CD4-positive, alpha-beta T cell treated with Interleukin-21 for 1 hour (primary cell): ENCODE measurements around the gene ANKS3.

Experiments
- DNase-seq: peaks from one replicate; pipeline ENCODE4 v3.0.0-alpha.2; 2020

The ANKS3 gene

DNA sequence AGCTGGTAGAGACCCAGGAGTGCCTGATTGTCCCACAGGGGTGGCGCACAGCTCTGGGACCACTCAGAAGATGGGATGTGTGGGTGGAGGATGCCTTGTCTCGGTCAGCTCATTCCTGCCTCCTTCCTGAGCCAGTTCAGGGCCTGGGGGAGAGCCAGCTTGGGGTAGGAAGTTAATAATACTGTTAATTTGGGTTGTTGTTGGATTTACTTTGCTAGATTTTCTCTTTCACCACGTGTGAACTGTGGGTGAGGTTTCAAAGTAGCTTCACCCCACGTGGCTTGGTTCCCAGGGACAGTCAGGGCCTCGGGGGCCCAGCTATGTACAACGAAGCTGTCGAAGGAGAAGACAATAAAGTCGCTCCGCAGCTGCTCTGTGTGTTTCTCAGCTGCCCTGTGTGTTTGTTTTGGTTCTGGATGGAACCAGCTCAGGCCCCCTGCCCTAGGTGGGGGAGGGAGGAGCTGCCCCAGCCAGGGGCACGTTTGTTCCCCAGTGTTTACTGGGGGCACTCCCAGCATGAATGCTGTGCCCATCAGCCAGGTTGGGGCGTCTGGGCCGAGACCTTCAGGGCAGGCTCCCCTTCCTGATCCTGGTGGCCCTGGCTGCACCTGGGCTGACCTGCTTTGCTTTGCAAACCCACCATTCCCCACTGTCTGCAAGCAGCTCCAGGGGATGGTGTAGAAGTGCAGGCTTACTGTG is 38.4 kb downstream of the ANKS3 start:
- DNase-seq = no peak

DNA sequence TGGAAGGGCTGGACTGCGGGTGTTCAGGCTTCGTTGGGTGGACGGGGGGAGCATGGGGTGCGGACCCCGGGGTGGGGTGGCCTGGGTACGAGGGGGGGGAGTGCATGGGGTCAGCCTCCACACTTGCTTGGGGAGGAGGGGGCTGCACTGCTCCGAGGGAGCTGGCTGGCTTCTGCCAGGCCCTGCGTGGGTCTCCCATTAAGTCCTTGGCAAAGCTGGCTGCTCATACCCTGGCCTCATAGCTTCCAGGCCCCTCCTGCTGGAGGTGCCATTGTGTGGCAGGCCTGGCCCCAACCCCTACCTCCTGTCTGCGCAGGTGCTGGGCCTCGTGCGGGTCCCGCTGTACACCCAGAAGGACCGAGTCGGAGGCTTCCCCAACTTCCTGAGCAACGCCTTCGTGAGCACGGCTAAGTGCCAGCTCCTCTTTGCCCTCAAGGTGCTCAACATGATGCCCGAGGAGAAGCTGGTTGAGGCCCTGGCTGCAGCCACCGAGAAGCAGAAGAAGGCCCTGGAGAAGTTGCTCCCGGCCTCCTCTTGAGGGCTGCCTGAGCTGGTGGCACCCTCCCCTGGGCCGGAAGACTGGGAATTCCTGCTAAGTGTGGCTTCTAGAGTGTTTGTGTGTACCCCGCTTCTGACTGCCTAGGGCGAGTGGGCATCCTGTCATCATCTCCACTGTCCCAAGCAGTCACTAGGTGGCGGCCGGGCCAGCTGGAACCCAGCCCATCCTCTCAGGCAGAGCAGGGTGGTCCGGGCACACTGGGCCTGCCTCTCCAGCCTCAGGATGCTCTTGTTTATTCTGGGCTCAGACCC is 39.2 kb downstream of the ANKS3 start:
- no peak for DNase-seq

DNA sequence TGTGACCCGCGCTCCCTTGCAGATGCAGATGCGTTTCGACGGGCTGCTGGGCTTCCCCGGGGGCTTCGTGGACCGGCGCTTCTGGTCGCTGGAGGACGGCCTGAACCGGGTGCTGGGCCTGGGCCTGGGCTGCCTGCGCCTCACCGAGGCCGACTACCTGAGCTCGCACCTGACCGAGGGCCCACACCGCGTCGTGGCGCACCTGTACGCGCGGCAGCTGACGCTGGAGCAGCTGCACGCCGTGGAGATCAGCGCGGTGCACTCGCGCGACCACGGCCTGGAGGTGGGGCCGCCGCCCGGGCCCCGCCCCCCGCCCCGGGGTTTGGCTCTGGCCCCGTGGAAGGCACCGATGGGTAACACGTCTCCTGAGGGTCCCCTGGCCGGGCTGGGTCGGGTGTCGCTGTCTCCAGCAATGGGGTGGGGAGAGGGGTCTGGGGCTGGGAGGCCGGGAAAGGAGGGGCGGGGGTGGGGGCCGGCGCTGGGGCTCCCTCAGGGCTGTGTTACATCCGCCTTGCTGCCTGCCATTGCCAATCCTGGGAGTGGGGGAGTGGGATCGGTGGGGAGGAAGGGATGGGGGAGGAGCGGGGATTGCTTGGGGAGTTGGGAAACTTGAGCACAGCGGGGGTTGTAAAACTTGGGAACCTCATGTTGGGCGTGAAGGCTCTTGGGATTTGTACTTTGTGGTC is 40.0 kb downstream of the ANKS3 start:
- peak; percentile 53 for DNase-seq

- peak; percentile 97 for DNase-seq
These were observed 40.6 kb downstream of the ANKS3 start, which contains the start of gene NUDT16L1 for GRCh38 chr16:4693296-4693955. NUDT16L1 (plus strand) TSS chr16:4693562; CDS start chr16:4693727, 165 bp downstream.

DNA sequence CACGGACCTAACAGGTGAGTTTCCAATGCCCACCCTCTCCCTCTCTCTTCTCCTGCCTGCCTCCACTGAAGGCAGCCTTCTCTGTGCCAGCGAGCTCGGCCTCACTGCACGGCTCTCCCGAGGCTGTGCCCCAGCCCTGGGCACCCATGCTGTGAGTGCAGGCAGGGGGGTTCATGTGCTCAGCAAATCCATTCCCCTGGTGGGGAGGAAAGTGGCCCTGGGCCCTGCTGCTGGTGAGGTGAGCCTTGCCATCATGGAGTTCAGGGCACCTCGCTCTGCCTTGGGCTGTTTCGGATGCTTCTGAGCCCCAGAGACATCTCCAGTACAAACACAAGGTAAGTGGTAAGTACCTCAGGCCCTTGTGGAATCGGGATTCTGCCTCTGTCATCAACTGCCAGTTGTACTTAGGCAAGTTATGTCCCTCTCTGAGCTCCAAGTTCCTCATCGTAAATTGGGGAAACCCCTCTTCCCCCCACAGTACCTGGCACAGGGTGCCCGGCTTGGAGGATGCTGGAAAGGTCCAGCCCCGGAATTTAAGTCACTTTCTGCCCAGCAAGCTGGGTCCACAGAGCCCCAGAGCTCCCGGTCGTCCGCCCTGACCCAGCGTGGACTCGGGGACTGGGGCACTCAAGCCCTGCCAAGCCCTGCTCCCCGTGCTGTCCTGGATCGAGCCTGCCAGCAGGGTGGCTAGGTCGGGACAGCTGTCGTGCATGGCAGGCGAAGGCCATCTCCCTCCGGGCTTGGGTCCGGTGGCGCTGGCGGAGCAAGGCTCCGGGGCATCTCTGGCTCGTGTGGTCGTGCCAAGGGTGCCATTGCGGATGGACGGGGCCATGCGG is 41.4 kb downstream of the ANKS3 start:
- DNase-seq = peak; percentile 31

GRCh38 chr16:4691666-4692412 is 42.2 kb downstream of the ANKS3 start:
- no peak for DNase-seq

DNA sequence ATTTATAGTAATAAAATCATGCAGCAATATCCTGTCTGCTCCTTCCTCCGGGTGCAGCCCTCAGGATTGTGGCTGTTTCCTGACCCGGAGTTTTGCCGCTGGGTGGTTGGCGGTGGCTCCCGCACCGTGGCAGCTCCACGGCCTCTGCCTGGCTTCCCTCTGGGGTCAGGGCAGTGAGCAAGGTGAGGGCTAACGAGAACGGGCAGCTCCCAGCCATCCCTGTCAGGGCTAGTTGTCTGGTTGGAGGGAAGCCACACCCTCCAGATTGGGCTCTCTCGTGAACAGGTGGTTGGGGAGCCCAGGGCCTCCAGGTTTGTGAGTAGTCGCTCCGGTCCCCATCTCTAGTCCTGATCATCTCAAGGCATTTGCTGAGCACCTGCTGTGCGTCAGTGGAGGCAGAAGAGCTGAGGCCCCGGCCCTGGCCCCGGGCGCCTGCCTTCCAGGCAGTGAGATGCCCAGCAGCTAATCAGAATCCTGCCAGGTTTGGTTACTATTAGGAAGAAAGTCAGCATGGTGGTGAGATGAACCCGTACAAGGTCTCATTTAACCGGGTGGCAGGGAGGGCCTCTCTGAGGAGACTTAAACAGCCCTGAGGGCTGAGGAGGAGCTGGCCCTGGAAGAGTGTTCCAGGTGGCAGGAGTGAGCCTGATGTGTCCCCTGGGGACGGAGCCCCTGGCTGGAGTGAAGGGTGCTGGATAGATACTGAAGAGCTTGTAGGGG is 43.0 kb downstream of the ANKS3 start:
- no peak for DNase-seq

DNA sequence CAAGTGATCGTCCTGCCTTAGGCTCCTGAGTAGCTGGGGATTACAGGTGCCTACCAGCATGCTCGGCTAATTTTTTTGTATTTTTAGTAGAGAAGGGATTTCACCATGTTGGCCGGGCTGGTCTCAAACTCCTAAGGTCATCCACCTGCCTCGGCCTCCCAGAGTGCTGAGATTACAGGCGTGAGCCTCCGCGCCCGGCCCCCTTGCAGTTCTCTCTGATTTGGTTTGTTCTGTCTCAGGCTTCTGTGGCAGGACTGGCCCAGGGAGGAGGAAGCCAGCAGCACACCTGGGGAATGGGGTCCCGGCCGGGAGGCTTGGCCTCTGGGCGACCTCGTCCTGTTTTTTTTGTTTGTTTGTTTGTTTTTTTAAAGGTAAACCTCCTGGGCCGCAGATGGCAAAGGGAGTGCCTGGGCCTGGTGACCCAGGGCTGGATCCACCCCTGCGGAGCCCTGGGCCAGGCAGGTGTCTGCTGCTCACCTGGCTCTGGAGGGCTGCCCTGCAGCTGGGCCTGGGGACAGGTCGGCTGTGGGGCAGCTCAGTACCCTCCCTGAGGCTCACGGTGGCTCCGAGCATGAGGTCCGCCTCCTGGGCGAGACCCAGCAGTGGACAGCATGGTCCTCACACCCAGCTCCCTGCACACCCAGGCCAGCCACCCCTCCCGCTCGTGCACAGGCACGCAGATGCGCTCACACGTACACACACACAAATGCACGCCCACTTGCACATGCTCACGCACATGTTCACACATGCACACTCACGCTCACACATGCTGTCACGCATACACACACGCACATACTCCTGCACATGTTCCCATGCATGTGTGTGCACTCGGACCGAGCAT is 44.0 kb downstream of the ANKS3 start:
- no peak for DNase-seq

DNA sequence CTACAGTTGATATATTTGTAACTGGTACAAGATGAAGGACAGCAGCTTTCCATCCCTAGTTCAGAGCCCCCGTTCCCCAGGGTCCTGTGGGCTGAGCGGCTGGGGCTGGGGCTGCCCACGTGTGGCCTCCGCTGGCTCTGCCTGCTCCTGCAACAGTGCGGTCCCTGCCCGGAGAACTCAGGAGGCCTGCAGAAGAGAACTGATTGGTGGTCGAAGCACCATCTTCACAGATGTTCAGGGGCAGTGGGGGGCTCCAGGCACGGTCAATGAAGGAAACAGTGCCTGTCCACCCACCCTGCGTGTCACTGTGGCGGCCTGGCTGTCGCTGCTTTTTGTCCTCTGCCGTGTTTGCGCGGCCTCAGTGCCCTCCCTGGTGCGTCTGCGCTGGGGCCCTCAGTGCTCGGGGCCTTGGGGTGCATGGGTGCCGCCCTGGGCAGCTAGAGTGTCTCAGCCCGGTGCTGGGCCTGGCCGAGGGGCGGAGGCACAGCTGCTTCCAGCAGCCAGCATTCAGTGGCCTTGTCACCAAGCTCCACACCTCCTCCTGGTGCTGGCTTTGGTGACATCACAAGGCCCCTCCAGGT is 44.9 kb downstream of the ANKS3 start:
- DNase-seq = no peak

DNA sequence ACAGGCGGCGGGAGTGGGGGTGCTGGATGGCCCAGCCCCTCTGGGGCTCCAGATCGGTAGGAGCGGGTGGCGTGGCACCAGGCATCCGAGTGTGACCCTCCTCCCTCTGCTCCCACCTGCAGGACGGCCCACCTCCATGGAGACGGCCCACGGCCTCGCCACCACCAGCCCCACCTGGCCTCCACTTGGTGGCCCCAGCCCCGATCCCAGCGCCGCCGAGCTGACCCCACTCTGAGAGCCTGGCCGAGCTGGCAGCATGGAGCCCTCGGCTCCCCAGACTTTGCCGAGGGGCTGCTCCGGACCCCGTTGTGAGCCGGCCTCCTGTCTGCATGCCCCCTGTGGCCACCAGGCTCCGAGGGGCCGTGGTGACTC is 45.4 kb downstream of the ANKS3 start:
- no peak for DNase-seq

DNA sequence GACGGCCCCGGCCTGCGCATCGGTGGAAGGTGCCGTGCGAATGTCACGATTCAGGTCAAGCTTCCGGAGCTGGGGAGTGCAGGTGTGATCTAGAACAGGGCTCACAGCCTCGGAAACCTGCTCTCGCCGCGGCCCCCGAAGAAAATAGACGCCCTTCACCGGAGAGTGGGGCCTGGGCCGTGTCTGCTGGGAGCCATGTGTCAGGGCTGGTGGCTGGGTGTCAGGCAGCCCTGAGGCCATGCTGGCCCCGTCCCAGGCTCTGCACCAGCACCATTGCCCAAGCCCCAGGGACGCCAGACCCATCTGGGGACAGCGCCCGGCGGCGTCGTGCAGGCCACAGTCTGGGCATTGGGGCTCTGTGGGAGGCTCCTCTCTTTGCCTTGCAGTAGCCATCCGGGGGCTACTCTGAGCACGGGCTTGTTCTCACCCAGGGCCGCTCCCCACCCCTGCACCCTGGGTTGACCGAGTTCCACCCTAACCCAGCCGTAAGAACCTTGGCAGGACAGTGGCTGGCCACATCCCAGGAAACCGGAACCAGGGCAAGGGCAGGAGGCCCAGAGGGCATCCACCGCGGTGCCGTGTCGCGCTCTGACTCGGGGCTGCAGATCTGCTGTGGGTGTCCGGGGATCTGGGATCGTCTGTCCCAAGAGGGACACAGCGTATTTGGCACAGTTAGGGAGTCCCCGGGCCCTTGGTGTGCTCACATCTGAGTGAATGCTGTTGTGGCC is 46.0 kb downstream of the ANKS3 start:
- no peak for DNase-seq

GRCh38 chr16:4687416-4687815 is 46.7 kb downstream of the ANKS3 start:
- no peak for DNase-seq

GRCh38 chr16:4686497-4687210 is 47.4 kb downstream of the ANKS3 start:
- DNase-seq = no peak

DNA sequence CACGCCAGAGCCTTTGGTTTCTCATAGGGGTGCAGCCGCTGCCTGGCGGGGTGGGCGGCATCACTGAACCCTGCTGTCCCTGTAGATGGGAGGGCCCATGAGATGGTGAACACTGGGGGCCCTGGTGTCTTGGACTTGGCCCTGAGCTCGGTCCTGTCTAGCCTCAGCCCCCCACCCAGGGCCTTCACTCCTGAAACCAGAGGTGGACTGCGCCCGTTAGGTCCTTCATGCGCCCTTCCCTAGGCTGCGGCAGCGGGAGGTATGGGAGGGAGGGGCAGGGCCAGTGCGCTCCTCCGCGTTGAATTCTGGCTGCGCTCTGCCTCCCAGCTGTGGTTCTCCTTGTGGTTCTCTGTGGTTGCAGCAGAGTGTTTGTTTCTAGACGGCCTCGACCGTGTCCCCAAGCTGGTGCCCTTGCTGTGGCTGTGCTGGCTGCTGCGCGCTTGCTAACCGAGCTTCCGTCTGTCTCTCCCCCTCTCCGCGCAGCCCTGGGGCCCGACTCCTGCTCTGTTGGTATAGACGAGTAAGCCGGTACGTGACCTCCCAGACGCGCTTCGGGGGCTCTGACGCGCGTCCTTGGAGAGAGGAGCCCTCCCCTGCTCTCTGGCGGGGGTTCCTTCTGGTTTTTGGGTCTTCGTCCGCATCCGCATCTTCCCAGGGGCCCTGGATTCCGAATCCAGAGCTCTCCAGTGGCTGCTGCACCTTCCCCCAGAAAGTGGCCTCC is 48.1 kb downstream of the ANKS3 start:
- no peak for DNase-seq

DNA sequence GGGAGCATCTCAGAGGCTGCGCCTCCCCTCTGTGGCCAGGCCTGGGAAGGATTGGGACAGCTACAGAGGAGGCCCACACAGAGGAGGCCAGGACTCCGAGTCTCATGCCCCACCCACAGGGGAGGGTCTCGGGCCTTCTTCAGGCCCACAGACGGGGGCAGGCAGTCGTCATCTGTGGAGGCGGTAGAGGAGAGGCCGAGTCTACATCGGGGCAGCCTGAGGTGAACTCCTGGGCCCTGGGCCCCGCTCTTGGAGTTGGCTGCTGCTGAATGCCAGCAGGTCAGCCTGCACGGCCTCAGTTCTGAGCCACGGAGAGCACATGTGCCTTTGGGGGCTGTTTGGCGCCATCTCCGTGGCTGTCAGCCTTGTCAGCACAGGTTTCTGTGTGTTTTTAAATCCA is 48.8 kb downstream of the ANKS3 start:
- DNase-seq = no peak

- no peak for DNase-seq
These were observed 49.3 kb downstream of the ANKS3 start for GRCh38 chr16:4684763-4685162.

GRCh38 chr16:4684058-4684715 is 49.9 kb downstream of the ANKS3 start:
- DNase-seq = no peak
